ENCODE measurements around the gene KRTAP9-7.

KRTAP9-7 gene

GRCh38 chr17:41322903-41323895 is 47.7 kb downstream of the KRTAP9-7 start:
- Histone ChIP-seq H3K27me3 (ENCODE audit: low read depth, low read length) (no peaks in the 10 kb centered on the region), H3K9me3 (ENCODE audit: insufficient read depth, low read length) (no peaks in the 10 kb centered on the region), H2AFZ (ENCODE audit: low read depth, low read length) (no peak overlapping the region), H3K9ac (ENCODE audit: low read length) (no peak overlapping the region), H3K4me3 (ENCODE audit: low read length) (no peak overlapping the region), H3K36me3 (replicated peaks; ENCODE audit: low read depth, low read length) (no peaks in the 10 kb centered on the region), H3K27ac (ENCODE audit: low read length) (no peak overlapping the region), H4K20me1 (ENCODE audit: insufficient read depth, low read length) (no peaks in the 10 kb centered on the region), H3K79me2 (ENCODE audit: low read length) (no peaks in the 10 kb centered on the region), H3K4me2 (ENCODE audit: low read length) (no peak overlapping the region), H3K4me1 (ENCODE audit: low read length) (no peaks in the 10 kb centered on the region)
- TF ChIP-seq CTCF (IDR thresholded peaks at IDR 0.05; ENCODE audit: low read depth, low read length) (no peak), EZH2phosphoT487 (IDR thresholded peaks at IDR 0.05; ENCODE audit: low read depth) (no peak)

- Histone ChIP-seq H4K20me1 (ENCODE audit: insufficient read depth, low read length) (no peaks in the 10 kb centered on the region), H3K4me2 (ENCODE audit: low read length) (no peak overlapping the region), H3K9ac (ENCODE audit: low read length) (no peak overlapping the region), H2AFZ (ENCODE audit: low read depth, low read length) (no peak overlapping the region), H3K27me3 (ENCODE audit: low read depth, low read length) (no peaks in the 10 kb centered on the region), H3K79me2 (ENCODE audit: low read length) (no peaks in the 10 kb centered on the region), H3K27ac (ENCODE audit: low read length) (no peak overlapping the region), H3K9me3 (ENCODE audit: insufficient read depth, low read length) (no peaks in the 10 kb centered on the region), H3K36me3 (replicated peaks; ENCODE audit: low read depth, low read length) (no peaks in the 10 kb centered on the region), H3K4me1 (ENCODE audit: low read length) (no peaks in the 10 kb centered on the region), H3K4me3 (ENCODE audit: low read length) (no peak overlapping the region)
- TF ChIP-seq CTCF (IDR thresholded peaks at IDR 0.05; ENCODE audit: low read depth, low read length) (peak; percentile 30), EZH2phosphoT487 (IDR thresholded peaks at IDR 0.05; ENCODE audit: low read depth) (no peak)
Observed at GRCh38 chr17:41324180-41325075, 48.9 kb downstream of the KRTAP9-7 start.

GRCh38 chr17:41325126-41325525 is 49.6 kb downstream of the KRTAP9-7 start:
- H2AFZ ChIP-seq (ENCODE audit: low read depth, low read length) = no peak overlapping the region
- no peaks in the 10 kb centered on the region for H3K4me1 ChIP-seq (ENCODE audit: low read length)
- H3K27me3 ChIP-seq (ENCODE audit: low read depth, low read length) = no peaks in the 10 kb centered on the region
- no peaks in the 10 kb centered on the region for H3K79me2 ChIP-seq (ENCODE audit: low read length)
- no peak overlapping the region for H3K9ac ChIP-seq (ENCODE audit: low read length)
- H3K4me3 ChIP-seq (ENCODE audit: low read length) = no peak overlapping the region
- no peak overlapping the region for H3K4me2 ChIP-seq (ENCODE audit: low read length)
- no peak for TF ChIP-seq EZH2phosphoT487 (IDR thresholded peaks at IDR 0.05; ENCODE audit: low read depth)
- no peak for TF ChIP-seq CTCF (IDR thresholded peaks at IDR 0.05; ENCODE audit: low read depth, low read length)
- no peaks in the 10 kb centered on the region for H4K20me1 ChIP-seq (ENCODE audit: insufficient read depth, low read length)
- no peaks in the 10 kb centered on the region for H3K36me3 ChIP-seq (replicated peaks; ENCODE audit: low read depth, low read length)
- H3K9me3 ChIP-seq (ENCODE audit: insufficient read depth, low read length) = no peaks in the 10 kb centered on the region
- no peak overlapping the region for H3K27ac ChIP-seq (ENCODE audit: low read length)

- H3K36me3 ChIP-seq (replicated peaks; ENCODE audit: low read depth, low read length) = no peaks in the 10 kb centered on the region
- TF ChIP-seq EZH2phosphoT487 (IDR thresholded peaks at IDR 0.05; ENCODE audit: low read depth) (no peak), CTCF (IDR thresholded peaks at IDR 0.05; ENCODE audit: low read depth, low read length) (no peak)
- no peaks in the 10 kb centered on the region for H3K9me3 ChIP-seq (ENCODE audit: insufficient read depth, low read length)
- H2AFZ ChIP-seq (ENCODE audit: low read depth, low read length) = no peak overlapping the region
- H4K20me1 ChIP-seq (ENCODE audit: insufficient read depth, low read length) = no peaks in the 10 kb centered on the region
- H3K79me2 ChIP-seq (ENCODE audit: low read length) = no peaks in the 10 kb centered on the region
- no peak overlapping the region for H3K9ac ChIP-seq (ENCODE audit: low read length)
- no peak overlapping the region for H3K27ac ChIP-seq (ENCODE audit: low read length)
- H3K4me1 ChIP-seq (ENCODE audit: low read length) = no peaks in the 10 kb centered on the region
- no peaks in the 10 kb centered on the region for H3K27me3 ChIP-seq (ENCODE audit: low read depth, low read length)
- no peak overlapping the region for H3K4me2 ChIP-seq (ENCODE audit: low read length)
- no peak overlapping the region for H3K4me3 ChIP-seq (ENCODE audit: low read length)
Observed at GRCh38 chr17:41325611-41326010, 50.1 kb downstream of the KRTAP9-7 start.
